GM18858 (cell line): ENCODE data around the gene SPATA31D1.

Experiments
- ATAC-seq: cut with Tn5 transposase; IDR thresholded peaks from one replicate; pipeline ENCODE4 v1.9.1; 2021; ENCODE audit not compliant: unreplicated experiment

SPATA31D1 gene

GRCh38 chr9:82021198-82021597, 32.6 kb downstream of the SPATA31D1 start:
- ATAC-seq, result no peak

DNA sequence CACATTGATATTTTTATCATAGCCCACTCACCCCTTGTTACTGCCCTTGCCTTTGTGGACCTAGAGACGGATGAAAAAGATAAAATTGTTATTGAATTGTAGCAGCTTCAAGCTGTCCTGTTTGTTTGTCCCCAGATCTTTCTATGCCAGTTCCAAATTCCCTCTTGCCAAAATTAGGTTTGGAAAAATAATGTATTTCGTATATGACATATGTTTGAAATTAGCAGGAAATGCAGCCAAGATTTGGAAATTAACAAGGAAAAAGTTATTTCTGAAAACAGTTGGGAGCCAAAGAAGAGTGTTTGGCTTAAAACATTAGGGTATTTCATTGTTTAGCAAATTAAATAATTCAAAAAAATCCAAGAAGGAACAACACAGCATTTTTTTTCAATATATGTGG, 33.5 kb downstream of the SPATA31D1 start:
- no peak for ATAC-seq

- ATAC-seq, result no peak
Measured at GRCh38 chr9:82024908-82025307, 36.3 kb downstream of the SPATA31D1 start.

DNA sequence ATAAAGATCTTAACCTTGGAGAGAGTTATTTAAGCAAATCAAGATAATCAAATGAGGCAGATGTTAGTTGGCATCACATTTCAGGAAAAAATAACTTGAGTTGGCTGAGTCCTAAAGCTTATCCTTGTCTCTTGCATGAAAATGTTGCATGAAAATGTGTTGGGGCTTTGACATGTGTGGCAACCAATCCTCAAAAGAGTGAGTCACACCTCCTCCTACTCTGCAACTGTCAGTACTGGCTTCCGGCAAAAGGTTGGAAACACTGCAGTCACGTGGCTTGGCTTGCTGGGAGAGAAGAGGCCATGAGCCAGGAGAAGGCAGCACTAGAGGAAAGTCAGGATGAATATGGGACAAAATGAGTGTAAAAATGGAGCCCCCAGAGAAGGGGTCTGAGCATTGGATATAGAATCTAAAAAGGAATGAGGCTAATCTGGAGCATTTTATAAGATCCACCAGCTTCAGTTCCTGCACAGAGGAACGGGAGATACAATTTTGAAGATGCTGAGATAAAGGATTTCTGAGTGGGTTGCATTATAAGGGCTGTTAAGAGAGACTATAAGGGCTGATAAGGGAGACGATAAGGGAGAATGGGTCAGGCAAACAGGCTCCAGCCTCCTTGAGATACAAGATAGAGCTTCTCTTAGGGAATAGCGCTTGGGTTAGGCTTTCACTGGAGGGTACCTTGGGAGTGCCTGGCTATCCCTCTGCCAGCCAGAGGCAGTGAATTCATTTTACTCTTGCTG, 43.1 kb downstream of the SPATA31D1 start:
- ATAC-seq, result no peak

DNA sequence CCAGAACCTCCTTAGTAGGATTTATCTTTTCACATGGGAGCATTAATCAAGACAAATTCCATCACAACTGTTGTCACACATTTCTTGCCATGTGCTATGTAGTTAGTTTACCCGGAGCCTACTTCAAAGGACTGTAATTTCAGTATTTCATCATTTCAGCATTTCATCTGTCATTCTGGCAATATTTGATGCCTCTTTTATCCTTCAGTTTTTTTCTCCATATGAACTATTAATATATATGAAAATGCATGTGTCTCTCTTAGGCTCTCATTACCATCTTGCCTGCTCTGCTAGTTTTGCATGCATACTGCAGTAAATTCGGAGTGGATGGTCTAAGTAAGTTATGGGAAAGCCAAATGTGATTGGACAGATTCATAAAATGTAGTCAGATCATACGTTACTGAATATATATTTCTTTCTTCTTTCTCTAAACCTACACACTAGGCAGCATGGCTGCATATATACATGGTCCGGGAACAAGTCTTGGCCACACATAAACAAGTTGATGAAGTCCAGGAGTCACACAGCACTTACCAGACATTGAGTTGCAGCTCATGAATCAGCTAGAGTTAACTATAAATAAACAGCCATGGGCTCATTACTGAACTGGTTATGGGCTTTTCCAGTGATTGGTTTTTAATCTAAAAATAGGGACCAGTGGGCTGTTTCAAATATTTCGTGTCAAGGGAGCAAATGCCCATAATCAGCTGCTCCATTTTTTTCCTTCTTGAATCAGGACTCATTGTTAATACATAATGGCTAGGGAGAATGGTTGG, 46.6 kb downstream of the SPATA31D1 start:
- ATAC-seq, result no peak

DNA sequence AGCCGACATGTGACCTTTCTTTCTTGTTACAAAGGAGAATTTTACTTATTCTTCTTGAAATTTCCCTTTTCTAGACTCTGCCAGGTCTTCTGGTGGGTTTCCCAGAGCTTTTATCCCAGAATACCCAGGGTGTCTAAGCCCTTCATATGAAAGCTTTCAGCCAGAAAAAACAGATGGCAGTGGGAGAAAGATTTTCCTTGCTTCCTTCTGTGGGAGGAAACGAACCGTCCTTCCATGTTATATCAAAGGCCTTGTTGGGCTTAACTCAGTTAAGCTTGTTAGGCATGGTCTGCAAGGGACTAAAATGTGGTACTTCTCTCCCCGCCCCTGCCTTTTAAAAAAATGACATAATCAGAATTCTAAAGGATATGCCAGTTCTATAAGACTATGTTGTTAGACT, 47.5 kb downstream of the SPATA31D1 start:
- no peak for ATAC-seq

GRCh38 chr9:82037126-82037525, 48.6 kb downstream of the SPATA31D1 start:
- ATAC-seq, result no peak

- no peak for ATAC-seq
Measured at GRCh38 chr9:82038897-82039296, 50.3 kb downstream of the SPATA31D1 start.
